ENCODE measurements around the gene ARHGEF2. TPM values are rescaled to one million over a fixed set of nuclear protein-coding genes. Genes with fewer than 3 reads are reported as not detected.

ARHGEF2 gene
- total RNA-seq, 1 experiment from 2014 or later, result 90.1 TPM

GRCh38 chr1:155947741-155948140 is 30.6 kb downstream of the ARHGEF2 start:
- ATAC-seq, result no peak
- no peaks in the 10 kb centered on the region for H3K79me2 ChIP-seq (ENCODE audit: insufficient read depth, low read length)

More at GRCh38 chr1:155947741-155948140, 30.6 kb downstream of the ARHGEF2 start:
- ChIA-PET POLR2A (interaction anchor here (2.2 kb wide), 1 partner anchor 31 kb away, joined by 7 read pairs; the partner anchor contains the start of gene ARHGEF2), RAD21 (ENCODE audit: low non-redundant PET in 1 of 2, low total read pairs in 2 of 2, uncharacterized antibody in 2 of 2, unreplicated experiment in 2 of 2) (no interaction called here), CTCF (no interaction called here)
- intact Hi-C loops (cut with micrococcal nuclease), result no loop called here
- Histone ChIP-seq H3K9ac (ENCODE audit: low read length) (no peak overlapping the region), H3K9me2 (ENCODE audit: insufficient read depth) (no peaks in the 10 kb centered on the region), H2AFZ (ENCODE audit: low read depth, low read length, poor library complexity, severe bottlenecking) (no peak overlapping the region), H3K4me1 (ENCODE audit: control insufficient read depth in 1 of 2, insufficient read depth in 2 of 2, low read length in 2 of 2) (peaks cover 13 to 31% of the 10 kb centered on the region in 2 experiments; a peak in 3 of 4 replicates), H3K9me3 (ENCODE audit: control insufficient read depth in 1 of 2, insufficient read depth in 1 of 2, low read depth in 1 of 2, low read length in 2 of 2) (no peaks in the 10 kb centered on the region), H4K20me1 (ENCODE audit: insufficient read depth) (no peaks in the 10 kb centered on the region), H3K36me3 (ENCODE audit: control insufficient read depth in 1 of 2, insufficient read depth in 2 of 2, low read length in 2 of 2) (peaks cover 33 to 49% of the 10 kb centered on the region in 2 experiments; a peak in 3 of 4 replicates), H3K4me2 (ENCODE audit: low read length) (no peak overlapping the region), H3K4me3 (replicated peaks in 1 of 2; ENCODE audit: low read depth in 1 of 2, low read length in 2 of 2) (no peak overlapping the region), H3K27ac (ENCODE audit: low read depth, low read length) (no peak overlapping the region), H3K27me3 (ENCODE audit: insufficient read depth, low read length) (no peaks in the 10 kb centered on the region)
- no peak for TF ChIP-seq EZH2 (IDR thresholded peaks at IDR 0.05)
- TF ChIP-seq, protein P1, sequence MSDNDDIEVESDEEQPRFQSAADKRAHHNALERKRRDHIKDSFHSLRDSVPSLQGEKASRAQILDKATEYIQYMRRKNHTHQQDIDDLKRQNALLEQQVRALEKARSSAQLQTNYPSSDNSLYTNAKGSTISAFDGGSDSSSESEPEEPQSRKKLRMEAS (IDR thresholded peaks at IDR 0.05), result no peak
- TF ChIP-seq CTCF (IDR thresholded peaks at IDR 0.05 in 2 of 3, conservative IDR thresholded peaks at IDR 0.05 in 1 of 3; ENCODE audit: borderline replicate concordance in 1 of 3, insufficient read depth in 1 of 3, low read depth in 2 of 3, low read length in 2 of 3), result no peak
- no peak for TF ChIP-seq RAD21 (IDR thresholded peaks at IDR 0.05; ENCODE audit: low read depth)
- TF ChIP-seq CBX3 (IDR thresholded peaks at IDR 0.05; ENCODE audit: low read depth), result no peak
- TF ChIP-seq ZNF274 (IDR thresholded peaks at IDR 0.05; ENCODE audit: low read depth, low read length), result no peak
- no peak for TF ChIP-seq JUND (IDR thresholded peaks at IDR 0.05)
- no peak for TF ChIP-seq YY1 (IDR thresholded peaks at IDR 0.05; ENCODE audit: extremely low read depth, insufficient replicate concordance, low read depth, low read length)
- no peak for TF ChIP-seq SRF (IDR thresholded peaks at IDR 0.05; ENCODE audit: low read depth)
- no peak for TF ChIP-seq FOSL1 (IDR thresholded peaks at IDR 0.05; ENCODE audit: low read depth)
- no peak for TF ChIP-seq EZH2phosphoT487 (IDR thresholded peaks at IDR 0.05; ENCODE audit: borderline replicate concordance)
- no peak for TF ChIP-seq REST (IDR thresholded peaks at IDR 0.05; ENCODE audit: low read depth)
- no peak for TF ChIP-seq ZFX (IDR thresholded peaks at IDR 0.05)
- TF ChIP-seq SIN3A (IDR thresholded peaks at IDR 0.05; ENCODE audit: low read depth), result no peak
- TF ChIP-seq TCF7L2 (IDR thresholded peaks at IDR 0.05; ENCODE audit: borderline replicate concordance, extremely low read depth, insufficient read depth, insufficient read length), result no peak
- no peak for TF ChIP-seq CEBPB (IDR thresholded peaks at IDR 0.05; ENCODE audit: low read depth)
- DNase-seq (ENCODE audit: low read depth, low spot score), result no peak
- BruUV-seq (replicated peaks), result no TSS peak
